GM12891 (cell line): ENCODE data around the gene BANF1.

Source experiments
- PAX5 ChIP-seq: IDR thresholded peaks from 2 replicates; pipeline ENCODE4 v1.6.1; 2011; ENCODE audit warnings: low read length, moderate library complexity, mild to moderate bottlenecking; ENCODE audit not compliant: insufficient read depth, severe bottlenecking
- POLR2A ChIP-seq: IDR thresholded peaks from 2 replicates; pipeline ENCODE4 v1.6.1; 2011; ENCODE audit warnings: low read depth, low read length, control low read depth
- POLR2AphosphoS5 ChIP-seq: IDR thresholded peaks from 2 replicates; pipeline ENCODE4 v1.6.1; 2011; ENCODE audit warnings: low read depth, low read length, control low read depth
- POU2F2 ChIP-seq: IDR thresholded peaks from 2 replicates; pipeline ENCODE4 v1.6.1; 2011; ENCODE audit warnings: low read depth, mild to moderate bottlenecking, control low read depth, low read length, moderate library complexity
- SPI1 ChIP-seq: IDR thresholded peaks from 2 replicates; pipeline ENCODE4 v1.6.1; 2011; ENCODE audit warnings: low read depth, low read length, control low read depth
- TAF1 ChIP-seq: IDR thresholded peaks from 2 replicates; pipeline ENCODE4 v1.6.1; 2011; ENCODE audit warnings: low read depth, low read length, control low read depth

DNA sequence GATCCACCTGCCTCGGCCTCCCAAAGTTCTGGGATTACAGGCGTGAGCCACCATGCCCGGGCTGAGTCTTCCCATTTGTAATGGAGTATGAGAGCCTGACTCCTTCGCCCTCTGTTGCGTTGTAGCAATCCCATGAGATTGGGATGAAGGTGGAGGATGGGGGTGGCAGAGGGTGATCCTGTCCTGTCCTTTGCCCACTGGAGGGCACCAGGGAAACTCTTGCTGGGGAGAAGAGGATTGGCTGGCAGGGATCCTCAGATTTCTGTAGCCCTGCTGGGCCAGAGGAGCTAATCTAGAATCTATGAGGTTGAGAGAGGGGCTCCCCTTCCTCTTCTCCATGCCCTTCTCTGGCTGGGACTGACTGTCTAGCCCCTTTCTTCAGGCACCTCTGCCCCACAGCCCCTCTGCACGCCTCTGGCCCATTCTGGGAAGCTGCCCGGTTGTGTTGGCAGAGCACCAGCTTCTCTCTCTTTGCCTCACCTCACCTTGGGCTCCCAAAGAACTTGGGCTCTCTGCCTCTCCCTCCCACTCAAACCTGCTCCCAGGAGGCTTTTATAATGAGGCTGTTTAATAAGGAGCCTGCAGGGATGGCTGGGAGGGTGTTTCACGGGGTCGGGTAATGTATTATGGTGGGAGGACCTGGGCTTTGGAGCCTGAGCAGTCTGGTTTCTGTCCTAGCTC is 33.5 kb downstream of the BANF1 start:
- TF ChIP-seq TAF1, result no peak
- TF ChIP-seq POLR2A, result no peak
- no peak for TF ChIP-seq POLR2AphosphoS5
- TF ChIP-seq POU2F2, result no peak
- no peak for TF ChIP-seq SPI1
- no peak for TF ChIP-seq PAX5
